GM19397 (cell line): ENCODE results near the gene KLF15.
"Not testable (repeated sequence)": the region's sequence is repeated elsewhere in the genome, so short reads cannot be mapped to it uniquely, and the experiment has no call there.

ENCODE experiments used
- ATAC-seq: cut with Tn5 transposase; IDR thresholded peaks from one replicate; pipeline ENCODE4 v1.9.1; 2021; ENCODE audit warnings: mild to moderate bottlenecking, moderate library complexity; ENCODE audit not compliant: unreplicated experiment

The KLF15 gene

GRCh38 chr3:126348308-126348920, 8.8 kb downstream of the KLF15 start:
- ATAC-seq, result no peak

- no peak for ATAC-seq
Measured at GRCh38 chr3:126347543-126348161, 9.6 kb downstream of the KLF15 start.

GRCh38 chr3:126346466-126346865, 10.7 kb downstream of the KLF15 start:
- ATAC-seq, result no peak

GRCh38 chr3:126345641-126346460, 11.4 kb downstream of the KLF15 start:
- no peak for ATAC-seq

GRCh38 chr3:126345231-126345630, 12.0 kb downstream of the KLF15 start:
- ATAC-seq, result no peak

- no peak for ATAC-seq
Measured at GRCh38 chr3:126344380-126345041, 12.7 kb downstream of the KLF15 start.

GRCh38 chr3:126343649-126344035, 13.6 kb downstream of the KLF15 start:
- no peak for ATAC-seq

GRCh38 chr3:126342991-126343648, 14.1 kb downstream of the KLF15 start:
- ATAC-seq, result no peak

- ATAC-seq, result no peak
Measured at GRCh38 chr3:126342211-126342610, 15.0 kb downstream of the KLF15 start.

- ATAC-seq, result no peak
Measured at GRCh38 chr3:126341755-126342150, 15.5 kb downstream of the KLF15 start.

GRCh38 chr3:126340943-126341754, 16.1 kb downstream of the KLF15 start:
- ATAC-seq, result no peak

- ATAC-seq, result no peak
Measured at GRCh38 chr3:126340596-126340942, 16.6 kb downstream of the KLF15 start.

- ATAC-seq, result no peak
Measured at GRCh38 chr3:126340081-126340511, 17.1 kb downstream of the KLF15 start.

- ATAC-seq, result no peak
Measured at GRCh38 chr3:126339466-126339865, 17.7 kb downstream of the KLF15 start.

GRCh38 chr3:126338790-126339288, 18.4 kb downstream of the KLF15 start:
- no peak for ATAC-seq

GRCh38 chr3:126337980-126338651, 19.1 kb downstream of the KLF15 start:
- no peak for ATAC-seq

GRCh38 chr3:126331812-126332336, 25.3 kb downstream of the KLF15 start:
- not testable (repeated sequence) for ATAC-seq

- ATAC-seq, result no peak
Measured at GRCh38 chr3:126329927-126330725, 27.1 kb downstream of the KLF15 start.
